ENCODE results near the gene ZNF827. TPM values are rescaled to one million over a fixed set of nuclear protein-coding genes. Genes with fewer than 3 reads are reported as not detected.

ZNF827 gene
- total RNA-seq, 4 donors from 2014 or later = 7.2 to 16.1 (median 10.9) TPM

DNA sequence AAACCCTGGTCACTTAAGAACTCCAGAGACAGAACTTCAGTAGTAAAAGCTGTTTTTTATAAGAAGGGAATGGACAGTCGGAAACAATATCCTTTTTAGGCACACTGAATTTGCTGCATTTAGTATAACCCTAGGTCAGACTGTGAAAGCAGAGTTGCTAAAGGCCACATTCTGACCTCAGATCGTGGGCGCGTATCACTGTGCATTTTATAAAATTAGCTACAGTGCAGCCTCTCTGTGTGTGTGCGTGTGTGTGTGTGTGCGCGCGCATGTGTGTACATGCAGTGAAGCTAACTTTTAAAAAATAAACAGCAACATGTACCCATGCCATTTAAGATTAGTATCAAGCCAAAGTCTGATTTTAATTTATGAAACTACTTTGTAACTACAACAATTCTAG lies 8.0 kb downstream of the ZNF827 start:
- peak overlapping the region in 1 of 4 donors; percentile 4 for H3K4me3 ChIP-seq
- H3K27me3 ChIP-seq = no peaks in the 10 kb centered on the region
- H3K27ac ChIP-seq = peak overlapping the region; percentile 55 to 68 (median 62)
- intact Hi-C loops (cut with DNase I; ENCODE audit: low total_unique reads) (loop anchor here (2.0 kb wide), 1 partner anchor 20 kb away; no protein-coding TSS in a partner anchor), in situ Hi-C loops (cut with MboI; ENCODE audit: low sequenced_read_pairs in 4 of 4) (loop anchor here in 2 of 4 donors (10.0 to 25.0 kb wide), 2 partner anchors 193 to 196 kb away; no protein-coding TSS in a partner anchor)
- peaks cover 46 to 52% of the 10 kb centered on the region in 2 donors for H3K4me1 ChIP-seq
- TF ChIP-seq, protein P1, sequence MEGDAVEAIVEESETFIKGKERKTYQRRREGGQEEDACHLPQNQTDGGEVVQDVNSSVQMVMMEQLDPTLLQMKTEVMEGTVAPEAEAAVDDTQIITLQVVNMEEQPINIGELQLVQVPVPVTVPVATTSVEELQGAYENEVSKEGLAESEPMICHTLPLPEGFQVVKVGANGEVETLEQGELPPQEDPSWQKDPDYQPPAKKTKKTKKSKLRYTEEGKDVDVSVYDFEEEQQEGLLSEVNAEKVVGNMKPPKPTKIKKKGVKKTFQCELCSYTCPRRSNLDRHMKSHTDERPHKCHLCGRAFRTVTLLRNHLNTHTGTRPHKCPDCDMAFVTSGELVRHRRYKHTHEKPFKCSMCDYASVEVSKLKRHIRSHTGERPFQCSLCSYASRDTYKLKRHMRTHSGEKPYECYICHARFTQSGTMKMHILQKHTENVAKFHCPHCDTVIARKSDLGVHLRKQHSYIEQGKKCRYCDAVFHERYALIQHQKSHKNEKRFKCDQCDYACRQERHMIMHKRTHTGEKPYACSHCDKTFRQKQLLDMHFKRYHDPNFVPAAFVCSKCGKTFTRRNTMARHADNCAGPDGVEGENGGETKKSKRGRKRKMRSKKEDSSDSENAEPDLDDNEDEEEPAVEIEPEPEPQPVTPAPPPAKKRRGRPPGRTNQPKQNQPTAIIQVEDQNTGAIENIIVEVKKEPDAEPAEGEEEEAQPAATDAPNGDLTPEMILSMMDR (IDR thresholded peaks at IDR 0.05 in 4 of 5, conservative IDR thresholded peaks at IDR 0.05 in 1 of 5) = no peak
- TF ChIP-seq POLR2A (IDR thresholded peaks at IDR 0.05) = no peak
- peak; percentile 46 to 56 for ATAC-seq
- H3K9me3 ChIP-seq = no peaks in the 10 kb centered on the region
- H3K36me3 ChIP-seq = no peaks in the 10 kb centered on the region
- peak in 1 of 2 donors; percentile 27 for DNase-seq

DNA sequence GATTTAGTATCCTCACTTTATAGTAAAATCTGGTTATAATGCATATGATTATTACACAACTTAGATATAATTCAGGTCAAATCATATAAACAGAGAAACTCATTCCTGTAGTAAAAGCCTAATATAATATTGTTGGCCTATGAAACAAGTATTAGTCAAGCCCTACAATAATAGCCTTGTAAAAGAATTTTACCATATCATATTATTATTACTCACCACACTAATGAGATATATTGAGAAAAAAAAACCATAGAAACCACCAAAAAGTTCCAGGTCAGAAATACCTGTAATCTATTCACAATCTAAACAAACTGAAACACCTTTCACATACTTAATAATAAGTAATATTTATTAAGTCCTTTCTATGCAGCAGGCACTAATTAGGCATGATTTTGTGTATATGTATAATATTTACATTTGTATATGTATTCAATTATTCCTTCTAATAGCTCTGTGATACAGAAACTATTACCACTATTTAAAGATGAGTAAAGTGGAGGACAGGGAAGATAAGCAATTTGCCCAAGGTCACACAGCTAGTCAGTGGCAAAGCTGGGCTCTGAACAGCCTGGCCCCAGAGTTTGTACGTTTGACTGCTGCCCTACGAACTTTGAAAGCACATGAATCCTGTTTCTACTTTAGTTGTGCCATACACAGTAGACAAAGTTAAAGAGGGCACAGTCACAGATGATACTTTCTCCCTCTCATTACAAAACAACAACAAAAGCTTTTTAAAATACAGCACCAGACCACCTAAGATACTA lies 9.0 kb downstream of the ZNF827 start:
- no peak for TF ChIP-seq POLR2A (IDR thresholded peaks at IDR 0.05)
- TF ChIP-seq, protein P1 (IDR thresholded peaks at IDR 0.05 in 4 of 5, conservative IDR thresholded peaks at IDR 0.05 in 1 of 5) = no peak
- Histone ChIP-seq H3K36me3 (no peaks in the 10 kb centered on the region), H3K27me3 (no peaks in the 10 kb centered on the region), H3K4me3 (peak overlapping the region in 1 of 4 donors; percentile 4), H3K27ac (peak overlapping the region; percentile 55 to 68 (median 62)), H3K4me1 (peaks cover 37 to 42% of the 10 kb centered on the region in 2 donors), H3K9me3 (no peaks in the 10 kb centered on the region)
- in situ Hi-C loops (cut with MboI; ENCODE audit: low sequenced_read_pairs in 4 of 4) = loop anchor here in 2 of 4 donors (10.0 to 25.0 kb wide), 2 partner anchors 192 to 195 kb away; no protein-coding TSS in a partner anchor
- no peak for DNase-seq
- no peak for ATAC-seq
- intact Hi-C loops (cut with DNase I; ENCODE audit: low total_unique reads) = loop anchor here (2.0 kb wide), 1 partner anchor 19 kb away; no protein-coding TSS in a partner anchor

DNA sequence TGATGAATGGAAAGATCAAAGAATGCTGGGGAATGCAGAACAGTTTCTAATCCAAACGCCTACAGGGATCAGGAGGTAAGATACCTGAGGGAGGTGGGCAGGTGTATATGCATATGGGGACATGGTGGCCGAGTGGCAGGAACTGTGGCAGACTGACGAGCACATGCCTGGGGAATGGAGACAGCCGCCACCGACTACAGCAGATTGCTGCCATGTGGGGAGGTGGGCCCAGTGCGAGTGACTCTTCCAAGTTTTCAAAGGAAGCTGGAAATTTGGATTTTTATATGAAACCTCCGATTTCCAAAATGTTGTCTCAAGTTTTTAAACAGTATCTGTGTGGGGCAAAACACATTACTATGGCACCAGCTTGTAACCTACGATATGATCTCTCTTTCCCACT lies 9.9 kb downstream of the ZNF827 start:
- Histone ChIP-seq H3K4me3 (no peak overlapping the region), H3K27me3 (no peaks in the 10 kb centered on the region), H3K4me1 (peaks cover 30 to 35% of the 10 kb centered on the region in 2 donors), H3K9me3 (no peaks in the 10 kb centered on the region), H3K36me3 (no peaks in the 10 kb centered on the region), H3K27ac (no peak overlapping the region)
- intact Hi-C loops (cut with DNase I; ENCODE audit: low total_unique reads) (no loop called here), in situ Hi-C loops (cut with MboI; ENCODE audit: low sequenced_read_pairs in 4 of 4) (loop anchor here in 1 of 4 donors (25.0 kb wide), 1 partner anchor 191 kb away; no protein-coding TSS in a partner anchor)
- DNase-seq (no peak), ATAC-seq (no peak)
- TF ChIP-seq POLR2A (IDR thresholded peaks at IDR 0.05) = no peak
- TF ChIP-seq, protein P1 (IDR thresholded peaks at IDR 0.05 in 4 of 5, conservative IDR thresholded peaks at IDR 0.05 in 1 of 5) = no peak

DNA sequence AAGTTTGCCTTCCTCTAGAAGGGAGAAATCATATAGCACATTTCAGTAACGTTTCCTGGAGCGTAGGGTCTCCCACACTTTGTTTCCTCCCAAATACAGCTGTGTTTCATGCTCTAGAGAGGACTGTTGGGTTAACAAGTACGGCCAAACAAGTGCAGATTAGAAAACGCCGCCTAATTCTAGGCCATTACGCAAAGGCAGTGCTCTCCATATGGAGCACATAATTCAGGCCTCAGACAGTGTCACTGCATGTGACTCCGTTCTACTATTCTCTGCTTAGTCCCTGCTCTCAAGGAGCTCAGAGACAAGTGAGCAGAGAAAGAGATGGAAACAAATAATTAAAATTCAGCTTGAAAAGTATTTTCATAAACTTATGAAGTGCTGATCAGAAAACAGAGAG lies 11.6 kb downstream of the ZNF827 start:
- peaks cover 25 to 34% of the 10 kb centered on the region in 2 donors for H3K4me1 ChIP-seq
- peak overlapping the region in 2 of 4 donors; percentile 34 to 45 for H3K27ac ChIP-seq
- intact Hi-C loops (cut with DNase I; ENCODE audit: low total_unique reads) = no loop called here
- no peaks in the 10 kb centered on the region for H3K9me3 ChIP-seq
- in situ Hi-C loops (cut with MboI; ENCODE audit: low sequenced_read_pairs in 4 of 4) = loop anchor here in 1 of 4 donors (25.0 kb wide), 1 partner anchor 190 kb away; no protein-coding TSS in a partner anchor
- TF ChIP-seq, protein P1 (IDR thresholded peaks at IDR 0.05 in 4 of 5, conservative IDR thresholded peaks at IDR 0.05 in 1 of 5) = no peak
- no peak for TF ChIP-seq POLR2A (IDR thresholded peaks at IDR 0.05)
- no peaks in the 10 kb centered on the region for H3K27me3 ChIP-seq
- no peak overlapping the region for H3K4me3 ChIP-seq
- H3K36me3 ChIP-seq = no peaks in the 10 kb centered on the region
- DNase-seq (no peak), ATAC-seq (peak; percentile 33 to 56)

All from gastrocnemius medialis (tissue), 4 donors.